HUDEP-2 (cell line): ENCODE measurements around the gene SPATA33.
A peak's percentile ranks its signal among the peaks of the same experiment; 100 is the strongest.
"Not testable (repeated sequence)": the region's sequence is repeated elsewhere in the genome, so short reads cannot be mapped to it uniquely, and the experiment has no call there.

ENCODE experiments used
- DNase-seq, 76 experiments: peaks; one replicate each; lab custom pipeline; 2025; ENCODE audit not compliant: unreplicated experiment in 76 of 76; lab: John Stamatoyannopoulos, UW

Gene SPATA33

DNA sequence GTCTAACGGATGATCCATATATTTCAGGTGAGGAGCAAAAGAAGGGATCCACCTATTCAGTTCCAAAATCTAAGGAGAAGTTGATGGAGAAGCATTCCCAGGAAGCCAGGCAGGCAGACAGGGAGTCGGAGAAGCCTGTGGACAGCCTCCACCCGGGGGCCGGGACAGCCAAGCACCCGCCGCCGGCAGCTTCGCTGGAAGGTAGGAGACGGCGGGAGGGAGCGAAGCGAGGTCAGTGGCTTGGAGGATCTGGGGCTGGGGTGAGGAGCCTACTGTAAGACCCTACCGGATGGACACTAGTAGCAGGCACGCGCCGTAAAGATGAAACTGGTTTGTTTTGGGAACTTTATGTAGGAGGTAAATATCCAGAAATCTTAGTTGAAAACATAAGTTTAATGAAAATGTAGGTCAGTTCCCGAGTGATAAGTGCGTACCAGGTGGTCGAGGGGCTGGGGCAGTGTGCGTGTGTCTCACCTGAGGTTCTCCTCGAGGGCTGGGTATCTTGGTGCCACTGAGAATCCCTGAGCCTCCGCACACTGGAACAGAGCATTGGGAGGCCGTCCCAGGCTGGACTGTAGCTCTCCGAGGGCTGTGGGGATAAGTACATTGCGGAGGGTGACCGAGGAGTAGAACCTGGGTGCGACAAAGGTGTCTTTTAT, 714 bp downstream of the SPATA33 start:
- peak in 3 of 76 experiments; percentile 31 to 52 (median 41) for DNase-seq

DNA sequence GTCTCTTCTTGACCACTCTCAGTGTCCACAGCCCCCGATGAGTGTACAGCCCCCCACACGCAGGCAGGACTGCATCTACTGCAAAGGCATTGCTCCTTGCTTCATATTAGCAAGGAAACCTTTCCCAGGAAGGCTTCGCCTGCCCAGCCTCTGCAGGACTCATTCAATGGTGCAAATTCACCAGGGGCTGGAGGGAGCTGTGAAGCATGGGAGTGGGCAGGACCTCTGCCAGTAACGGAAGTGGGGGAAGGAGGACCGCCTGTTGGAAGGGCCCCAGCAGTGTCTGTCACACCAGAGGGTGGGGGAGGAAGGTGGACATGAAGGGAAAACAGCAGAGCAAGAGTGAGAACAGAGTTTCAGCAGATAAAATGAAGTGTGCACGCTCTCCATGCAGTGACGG, 2.5 kb downstream of the SPATA33 start:
- DNase-seq = peak in 1 of 76 experiments; percentile 2

DNA sequence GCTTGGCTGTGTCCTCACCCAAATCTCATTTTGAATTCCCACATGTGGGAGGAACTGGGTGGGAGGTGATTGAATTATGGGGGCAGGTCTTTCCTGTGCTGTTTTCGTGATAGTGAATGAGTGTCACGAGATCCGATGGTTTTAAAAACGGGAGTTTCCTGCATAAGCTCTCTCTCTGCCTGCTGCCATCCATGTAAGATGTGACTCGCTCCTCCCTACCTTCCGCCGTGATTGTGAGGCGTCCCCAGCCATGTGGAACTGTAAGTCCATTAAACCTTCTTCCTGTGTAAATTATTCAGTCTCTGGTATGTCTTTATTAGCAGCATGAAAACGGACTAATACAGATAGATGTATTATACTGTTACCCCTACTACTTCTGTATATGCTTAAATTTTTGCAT, 3.6 kb downstream of the SPATA33 start:
- no peak for DNase-seq

DNA sequence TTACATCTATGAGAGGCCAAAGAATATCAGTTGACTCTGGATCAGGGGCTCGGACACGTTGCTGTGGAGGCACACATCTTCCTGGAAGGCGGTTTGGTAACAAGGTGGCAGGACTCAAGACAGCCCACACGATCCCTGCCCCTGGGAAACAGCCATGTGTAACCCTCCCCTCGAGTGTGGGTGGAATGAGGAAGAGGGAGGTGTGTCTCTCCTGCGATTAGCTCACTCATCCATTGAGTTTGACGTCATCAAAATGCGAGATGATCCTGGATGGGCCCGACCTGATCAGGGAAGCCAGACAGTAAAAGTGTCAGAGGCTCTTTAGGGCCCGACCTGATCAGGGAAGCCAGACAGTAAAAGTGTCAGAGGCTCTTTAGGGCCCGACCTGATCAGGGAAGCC, 6.6 kb downstream of the SPATA33 start:
- DNase-seq = not testable (repeated sequence)

DNA sequence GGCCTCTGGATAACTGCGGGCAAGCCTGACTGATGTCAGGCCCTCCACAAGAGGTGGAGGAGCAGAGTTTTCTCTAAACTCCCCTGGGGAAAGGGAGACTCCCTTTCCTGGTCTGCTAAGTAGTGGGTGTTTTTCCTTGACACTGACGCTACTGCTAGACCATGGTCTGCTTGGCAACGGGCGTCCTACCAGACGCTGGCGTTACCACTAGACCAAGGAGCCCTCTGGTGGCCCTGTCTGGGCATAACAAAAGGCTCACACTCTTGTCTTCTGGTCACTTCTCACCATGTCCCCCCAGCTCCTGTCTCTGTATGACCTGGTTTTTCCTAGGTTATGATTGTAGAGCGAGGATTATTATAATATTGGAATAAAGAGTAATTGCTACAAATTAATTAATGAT, 9.4 kb downstream of the SPATA33 start:
- peak in 21 of 76 experiments; percentile 5 to 45 (median 21) for DNase-seq

DNA sequence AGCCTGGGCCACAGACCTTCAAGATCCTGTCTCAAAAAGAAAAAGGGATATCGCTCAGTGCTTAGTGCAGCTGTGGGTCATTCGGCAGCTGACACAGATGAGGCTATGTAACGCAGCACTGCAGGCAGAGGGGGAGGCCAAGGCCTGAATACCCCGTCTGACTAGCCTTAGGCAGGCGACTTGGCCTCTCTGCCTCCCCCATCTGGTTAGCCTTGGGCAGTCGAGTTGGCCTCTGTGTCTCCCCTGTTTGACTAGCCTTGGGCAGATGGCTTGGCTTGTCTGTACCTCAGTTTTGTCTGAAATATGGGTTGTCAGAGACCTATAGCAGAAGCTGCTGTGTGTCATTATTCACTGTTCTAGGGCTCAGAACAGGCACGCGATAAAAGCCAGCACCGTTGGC, 10.0 kb downstream of the SPATA33 start:
- no peak for DNase-seq

DNA sequence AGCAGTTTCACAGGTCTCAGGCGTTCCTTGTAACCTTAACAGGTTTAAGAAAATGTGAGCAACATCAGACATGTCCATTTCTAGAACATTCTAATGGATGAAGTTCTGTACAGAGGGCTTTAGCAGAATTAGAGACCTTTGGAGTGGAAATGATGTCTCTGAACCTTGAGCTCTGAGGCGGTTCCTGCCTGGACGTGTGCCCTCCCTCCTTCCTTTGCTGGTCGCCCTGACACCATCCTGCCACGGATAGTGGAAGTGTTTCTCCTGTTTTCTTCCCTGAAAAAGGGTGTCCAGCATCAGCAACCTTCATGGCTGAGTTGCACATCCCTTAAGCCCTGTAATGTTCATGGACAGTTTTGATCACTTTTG, 11.1 kb downstream of the SPATA33 start:
- DNase-seq = no peak

DNA sequence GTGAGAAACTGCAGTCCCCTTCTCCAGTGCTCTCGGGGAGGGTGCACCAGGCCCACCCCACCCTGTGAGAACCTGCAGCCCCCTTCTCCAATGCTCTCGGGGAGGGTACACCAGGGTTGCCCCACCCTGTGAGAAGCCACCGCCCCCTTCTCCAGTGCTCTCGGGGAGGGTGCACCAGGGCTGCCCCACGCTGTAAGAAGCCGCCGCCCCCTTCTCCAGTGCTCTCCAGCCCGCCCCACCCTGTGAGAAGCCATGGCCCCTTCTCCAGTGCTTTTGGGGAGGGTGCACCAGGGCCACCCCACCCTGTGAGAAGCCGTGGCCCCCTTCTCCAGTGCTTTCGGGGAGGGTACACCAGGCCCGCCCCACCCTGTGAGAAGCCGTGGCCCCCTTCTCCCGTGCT, 12.1 kb downstream of the SPATA33 start:
- no peak for DNase-seq

DNA sequence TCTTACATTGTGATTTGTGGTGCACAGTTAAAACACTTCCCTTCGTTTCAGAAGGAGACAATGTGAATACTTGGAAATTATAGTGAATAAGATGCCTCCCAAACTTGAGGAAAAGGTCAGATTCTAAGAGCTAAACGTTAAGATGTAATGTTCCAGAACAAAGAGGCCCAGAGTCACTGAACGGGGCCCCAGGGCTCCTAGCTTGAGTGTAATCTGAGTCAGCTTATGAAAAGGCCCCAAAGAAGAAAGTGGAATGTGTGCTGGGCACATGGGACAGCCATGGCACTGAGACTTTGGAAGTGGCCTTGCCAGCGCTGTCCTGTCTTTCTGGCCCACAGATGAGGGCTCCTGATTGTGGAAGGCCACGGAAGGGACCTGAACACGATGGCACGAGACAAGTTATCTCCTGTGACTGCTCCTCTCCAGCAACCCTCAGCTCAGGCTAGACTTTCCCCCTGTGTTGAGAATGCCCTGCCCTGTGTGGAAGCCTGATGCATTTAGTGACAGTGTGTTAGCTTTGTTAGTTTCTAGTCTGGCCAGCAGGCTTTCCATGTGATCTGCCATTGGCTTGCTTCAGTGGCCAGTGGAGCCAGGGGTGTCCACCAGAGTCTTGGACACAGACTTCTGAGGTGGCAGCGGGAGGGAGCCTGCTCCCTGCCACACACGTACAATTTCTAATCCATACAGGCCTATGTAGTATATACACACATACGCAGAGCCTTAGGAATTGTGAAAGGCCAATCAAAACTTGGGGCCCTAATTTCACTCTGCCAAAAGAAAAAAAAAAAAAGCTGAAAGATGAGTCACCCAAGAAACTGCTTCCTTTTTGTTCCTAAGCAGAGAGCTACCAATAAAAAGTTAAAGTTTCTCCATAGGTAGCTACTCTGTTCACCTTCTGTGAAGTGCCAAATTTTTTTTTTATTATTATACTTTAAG, 13.1 kb downstream of the SPATA33 start:
- no peak for DNase-seq

DNA sequence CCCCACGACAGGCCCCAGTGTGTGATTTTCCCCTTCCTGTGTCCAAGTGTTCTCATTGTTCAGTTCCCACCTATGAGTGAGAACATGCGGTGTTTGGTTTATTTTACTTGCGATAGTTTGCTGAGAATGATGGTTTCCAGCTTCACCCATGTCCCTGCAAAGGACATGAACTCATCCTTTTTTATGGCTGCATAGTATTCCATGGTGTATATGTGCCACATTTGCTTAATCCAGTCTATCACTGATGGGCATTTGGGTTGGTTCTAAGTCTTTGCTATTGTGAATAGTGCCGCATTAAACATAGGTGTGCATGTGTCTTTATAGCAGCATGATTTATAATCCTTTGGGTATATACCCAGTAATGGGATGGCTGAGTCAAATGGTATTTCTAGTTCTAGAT, 13.9 kb downstream of the SPATA33 start:
- DNase-seq = not testable (repeated sequence)

DNA sequence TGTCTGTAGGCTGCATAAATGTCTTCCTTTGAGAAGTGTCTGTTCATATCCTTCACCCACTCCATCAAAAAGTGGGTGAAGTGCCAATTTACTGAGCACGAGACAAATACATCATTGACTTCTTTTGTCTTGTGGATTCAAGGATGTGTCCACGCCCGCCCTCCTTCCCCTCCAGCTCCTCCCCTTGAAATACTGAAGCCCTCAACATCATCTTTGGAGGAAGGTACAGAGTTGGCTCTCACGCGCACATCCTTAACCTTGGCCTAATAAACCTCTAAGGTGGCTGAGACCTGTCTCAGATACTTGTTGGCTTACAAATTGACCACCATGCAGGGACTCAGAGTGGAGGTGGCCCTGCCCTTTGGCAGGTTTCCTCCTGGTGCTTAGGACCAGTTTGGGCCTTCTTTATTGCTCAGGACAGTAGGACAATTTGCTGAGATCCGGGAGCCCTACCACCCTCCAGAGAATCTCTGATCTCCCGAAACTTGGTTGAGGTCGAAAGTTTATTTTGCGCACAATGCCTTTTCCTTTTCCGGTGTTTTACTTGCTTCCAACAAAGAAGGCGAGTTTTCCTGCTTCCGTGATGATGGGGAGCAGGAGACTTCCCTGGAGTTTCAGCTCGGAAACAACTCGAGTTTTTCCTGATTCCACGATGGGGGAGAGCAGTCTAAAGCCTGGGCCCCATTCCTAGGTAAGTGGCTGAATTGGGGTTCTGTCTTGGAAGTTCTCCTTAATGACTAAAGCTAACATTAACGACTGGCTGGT, 14.7 kb downstream of the SPATA33 start:
- no peak for DNase-seq

DNA sequence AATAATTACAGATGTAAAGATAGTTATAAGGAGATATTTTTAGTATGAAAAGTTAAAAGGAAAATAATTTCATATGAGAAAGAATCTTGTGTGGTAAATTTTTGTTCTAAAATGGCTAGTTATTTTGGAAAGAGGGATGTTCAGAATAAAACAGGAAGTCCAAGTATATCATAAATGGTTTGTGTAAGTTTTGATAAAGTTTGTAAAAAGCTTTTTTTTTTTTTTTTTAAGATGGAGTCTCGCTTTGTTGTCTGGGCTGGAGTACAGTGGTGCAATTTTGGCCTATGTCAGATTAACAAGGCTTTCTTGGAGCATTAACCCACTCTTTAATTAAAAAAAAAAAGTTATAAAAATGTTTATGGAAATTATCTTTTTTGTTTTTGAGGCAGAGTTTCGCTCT, 20.6 kb downstream of the SPATA33 start:
- DNase-seq = no peak

DNA sequence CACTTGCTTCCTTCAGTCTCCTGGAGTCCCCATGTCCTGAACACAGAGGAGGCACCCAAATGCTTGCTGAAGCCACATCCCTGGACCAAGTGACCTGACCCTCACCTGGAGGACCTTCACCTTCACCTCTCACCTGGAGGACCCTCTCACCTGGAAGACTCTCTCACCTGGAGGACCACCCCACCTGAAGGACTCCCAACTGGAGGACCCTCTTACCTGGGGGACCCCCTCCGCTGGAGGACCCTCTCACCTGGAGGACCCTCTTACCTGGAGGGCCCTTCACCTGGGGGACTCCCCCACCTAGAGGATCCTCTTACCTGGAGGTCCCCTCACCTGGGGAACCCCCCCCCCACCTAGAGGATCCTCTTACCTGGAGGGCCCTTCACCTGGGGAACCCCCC, 28.3 kb downstream of the SPATA33 start:
- no peak for DNase-seq

DNA sequence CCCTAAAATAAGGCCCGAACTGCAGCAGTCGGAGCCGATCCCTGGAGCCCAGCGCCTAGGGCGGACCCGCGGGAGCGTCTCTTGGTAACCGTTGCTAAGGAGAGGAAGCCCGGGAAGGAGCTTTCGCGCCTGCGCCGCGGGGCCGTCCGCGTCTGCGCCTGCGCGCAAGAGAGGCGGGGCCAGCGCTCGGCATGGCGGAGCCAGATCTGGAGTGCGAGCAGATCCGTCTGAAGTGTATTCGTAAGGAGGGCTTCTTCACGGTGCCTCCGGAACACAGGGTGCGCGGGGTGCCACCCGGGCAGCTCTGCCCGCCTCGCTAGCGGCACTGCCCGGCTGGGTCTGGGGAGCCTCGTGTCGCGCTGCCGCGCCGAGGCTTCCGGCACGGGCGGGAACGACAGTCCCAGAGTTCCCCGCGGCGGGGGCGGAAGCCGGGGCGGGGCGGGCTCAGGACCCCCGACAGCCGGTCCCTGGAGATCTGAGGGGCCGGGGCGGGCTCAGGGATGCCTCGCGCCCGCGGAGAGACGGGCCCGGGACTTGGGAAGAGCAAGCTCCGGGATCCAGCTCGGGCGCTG, 29.0 kb downstream of the SPATA33 start, which contains the start of gene CDK10:
Gene CDK10 (plus strand): TSS at position 170 of the 572 bp plus-strand sequence. CDS start 22 bp downstream, at position 192.
- DNase-seq = peak in 72 of 76 experiments; percentile 31 to 92 (median 83)

DNA sequence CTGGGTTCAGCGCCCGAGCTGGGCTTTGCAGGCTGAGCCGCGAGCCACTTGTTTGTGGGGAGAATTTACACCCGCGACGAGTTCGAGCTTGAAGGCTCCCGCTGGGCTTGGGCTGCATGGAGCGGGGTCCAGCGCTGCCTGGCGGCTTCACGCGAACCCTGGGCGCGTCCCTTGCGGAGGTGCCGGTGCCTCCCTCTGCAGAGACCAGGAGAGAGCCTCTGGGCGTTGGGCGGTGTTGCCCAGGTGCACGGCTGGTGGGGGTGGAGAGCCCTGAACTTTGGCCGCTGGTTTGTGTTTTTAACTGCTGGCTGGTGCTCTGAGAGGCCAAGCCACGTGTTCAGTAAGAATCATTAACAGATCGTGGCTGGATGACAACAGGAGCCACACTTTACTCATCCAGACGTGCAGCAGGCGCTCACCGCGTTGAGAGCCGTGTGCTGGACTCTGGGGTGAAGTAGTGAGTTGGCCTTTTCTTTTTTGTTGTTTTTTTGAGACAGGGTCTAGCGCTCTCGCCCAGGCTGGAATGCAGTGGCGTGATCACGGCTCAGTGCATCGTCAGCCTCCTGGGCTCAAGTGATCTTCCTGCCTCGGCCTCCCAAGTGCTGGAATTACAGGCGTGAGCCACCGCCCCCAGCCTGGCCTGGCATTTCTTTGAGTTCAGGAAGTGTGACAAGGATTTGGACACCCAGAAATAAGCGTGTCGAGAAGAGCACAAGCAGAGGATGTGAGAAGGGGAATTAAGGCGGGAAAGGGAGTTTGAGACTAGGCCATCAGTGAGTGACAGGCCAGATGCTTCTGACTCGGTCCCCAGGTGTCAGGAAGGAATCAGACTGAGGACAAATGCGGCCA, 29.7 kb downstream of the SPATA33 start:
- peak in 5 of 76 experiments; percentile 13 to 53 (median 31) for DNase-seq

DNA sequence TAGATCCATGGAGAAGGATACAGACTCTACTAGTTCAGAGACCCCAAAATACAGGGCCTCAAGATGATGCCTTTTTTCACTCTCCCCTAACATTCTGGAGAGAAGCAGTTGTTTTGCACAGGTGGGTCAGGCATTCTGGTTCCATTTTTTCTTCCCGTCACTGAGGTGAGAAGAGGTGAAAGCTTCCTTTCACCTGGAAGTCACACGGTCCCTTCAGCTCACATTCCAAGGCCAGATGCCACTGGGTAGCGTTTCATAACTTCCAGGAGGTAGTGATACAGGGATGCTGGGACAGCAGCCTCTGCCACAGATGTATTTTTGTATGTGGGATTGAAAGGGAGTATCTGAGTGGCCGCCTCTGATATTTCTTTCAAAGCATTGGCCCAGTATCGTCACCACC, 30.8 kb downstream of the SPATA33 start:
- DNase-seq = no peak

DNA sequence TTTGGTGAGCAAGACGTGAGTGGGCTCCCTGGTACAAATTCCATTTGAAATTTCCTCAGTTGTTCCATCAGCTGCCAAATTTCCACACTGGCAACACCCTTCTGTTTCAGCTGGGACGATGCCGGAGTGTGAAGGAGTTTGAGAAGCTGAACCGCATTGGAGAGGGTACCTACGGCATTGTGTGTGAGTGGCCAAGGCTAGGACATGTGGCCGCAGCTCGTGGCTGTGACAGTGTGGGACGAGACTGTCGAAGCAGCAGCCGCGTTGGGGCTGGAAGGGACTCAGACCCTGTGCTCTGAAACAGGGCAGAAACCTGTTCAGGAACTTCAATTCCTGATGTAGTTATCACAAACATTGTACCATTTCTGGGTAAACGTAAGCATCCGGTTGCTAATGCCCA, 31.5 kb downstream of the SPATA33 start:
- DNase-seq = no peak

DNA sequence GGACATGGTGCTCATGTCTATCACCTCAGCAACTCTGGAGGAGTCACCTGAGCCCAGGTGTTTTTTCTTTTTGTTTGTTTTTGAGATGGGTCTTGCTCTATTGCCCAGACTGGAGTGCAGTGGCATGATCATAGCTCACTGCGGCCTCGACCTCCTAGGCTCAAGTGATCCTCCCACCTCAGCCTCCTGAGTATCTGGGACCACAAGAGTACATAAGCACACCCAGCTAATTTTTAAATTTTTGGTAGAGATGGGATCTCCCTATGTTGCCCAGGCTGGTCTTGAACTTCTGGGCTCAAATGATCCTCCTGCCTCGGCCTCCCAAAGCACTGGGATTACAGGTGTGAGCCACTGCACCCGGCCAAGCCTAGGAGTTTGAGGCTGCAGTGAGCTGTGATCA, 32.0 kb downstream of the SPATA33 start:
- DNase-seq = not testable (repeated sequence)

DNA sequence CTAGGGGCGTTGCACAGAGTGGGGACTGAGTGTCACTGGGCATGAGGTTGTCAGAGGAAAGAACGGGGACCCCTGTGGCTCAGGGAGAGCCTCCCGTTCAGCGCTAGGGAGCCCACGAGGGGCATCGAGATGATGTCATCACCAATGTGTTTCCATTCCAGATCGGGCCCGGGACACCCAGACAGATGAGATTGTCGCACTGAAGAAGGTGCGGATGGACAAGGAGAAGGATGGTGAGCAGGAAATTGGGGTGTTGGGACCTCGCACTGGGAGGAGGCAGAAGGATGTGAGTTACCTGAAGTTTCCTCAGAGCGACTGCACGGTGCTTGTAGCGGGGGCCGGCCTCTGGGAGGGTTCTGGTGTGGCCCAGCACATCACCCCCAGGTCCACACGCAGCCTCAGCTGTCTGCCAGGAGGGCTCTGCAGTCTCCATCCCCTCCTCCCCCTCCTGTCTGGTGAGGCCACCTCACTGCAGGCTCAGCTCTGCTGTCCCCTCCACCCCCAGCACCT, 32.8 kb downstream of the SPATA33 start:
- no peak for DNase-seq
